Liver (tissue), 3 donors: ENCODE measurements around the gene EHD2.

ENCODE experiments used
- ATF3 ChIP-seq: IDR thresholded peaks from 2 replicates; pipeline ENCODE4 v1.6.1; 2016; ENCODE audit warnings: antibody characterized with exemption
- CTCF ChIP-seq: fragments of 150-350 bp; IDR thresholded peaks from 2 replicates; pipeline ENCODE4 v1.5.1; 2017; ENCODE audit warnings: improper control_type of control experiment, low read depth, low read length; ENCODE audit not compliant: missing input control
- FOXA1 ChIP-seq: IDR thresholded peaks from 2 replicates; pipeline ENCODE4 v1.6.1; 2016; ENCODE audit warnings: antibody characterized with exemption
- GABPA ChIP-seq, 2 donors: IDR thresholded peaks in 1 of 2; conservative IDR thresholded peaks in 1 of 2; 2 replicates each; pipeline ENCODE4 v1.6.1; 2016; ENCODE audit warnings: antibody characterized with exemption in 2 of 2, mild to moderate bottlenecking in 1 of 2, moderate library complexity in 1 of 2
- RAD21 ChIP-seq, 2 donors: IDR thresholded peaks; 2 replicates each; pipeline ENCODE4 v1.6.1; 2016; ENCODE audit warnings: antibody characterized with exemption in 2 of 2, mild to moderate bottlenecking in 2 of 2
- REST ChIP-seq: IDR thresholded peaks from 2 replicates; pipeline ENCODE4 v1.6.1; 2016; ENCODE audit warnings: antibody characterized with exemption, mild to moderate bottlenecking
- SP1 ChIP-seq: IDR thresholded peaks from 2 replicates; pipeline ENCODE4 v1.6.1; 2018; ENCODE audit warnings: antibody characterized with exemption, mild to moderate bottlenecking
- TAF1 ChIP-seq: conservative IDR thresholded peaks from 2 replicates; pipeline ENCODE4 v1.6.1; 2016; ENCODE audit warnings: antibody characterized with exemption, mild to moderate bottlenecking
- YY1 ChIP-seq: IDR thresholded peaks from 2 replicates; pipeline ENCODE4 v1.6.1; 2016; ENCODE audit warnings: antibody characterized with exemption, mild to moderate bottlenecking
- ZBTB33 ChIP-seq: IDR thresholded peaks from 2 replicates; pipeline ENCODE4 v1.6.1; 2016; ENCODE audit warnings: antibody characterized with exemption
- donor health status: healthy.
- donor health status: healthy.

GRCh38 chr19:47691782-47692181, 21.4 kb upstream of the EHD2 start:
- TF ChIP-seq TAF1 (no peak), CTCF (no peak), REST (no peak), FOXA1 (no peak), YY1 (no peak), GABPA (IDR thresholded peaks at IDR 0.05 in 1 of 2, conservative IDR thresholded peaks at IDR 0.05 in 1 of 2) (no peak), ZBTB33 (no peak), RAD21 (IDR thresholded peaks at IDR 0.05) (no peak), SP1 (no peak), ATF3 (no peak)
